WTC11 (cell line): Measurements from ENCODE around the gene CAVIN1.

Experiments
- AFF4 ChIP-seq: sonication (generic); formaldehyde crosslinking; IDR thresholded peaks from 2 replicates; pipeline ENCODE4 v1.8.1; 2023; ENCODE audit warnings: mild to moderate bottlenecking, missing genetic modification reagents, borderline replicate concordance
- ATF1 ChIP-seq: sonication (generic); formaldehyde crosslinking; IDR thresholded peaks from 2 replicates; pipeline ENCODE4 v1.8.1; 2023; ENCODE audit warnings: mild to moderate bottlenecking, moderate library complexity, missing genetic modification reagents
- CTCF ChIP-seq: fragments of 200-600 bp; IDR thresholded peaks from 2 replicates; pipeline ENCODE4 v1.8.0; 2022; ENCODE audit warnings: antibody characterized with exemption
- ELF4 ChIP-seq: sonication (generic); formaldehyde crosslinking; IDR thresholded peaks from 2 replicates; pipeline ENCODE4 v1.8.1; 2022; ENCODE audit warnings: low read depth, mild to moderate bottlenecking, moderate library complexity, missing genetic modification reagents
- ESRRA ChIP-seq: sonication (generic); formaldehyde crosslinking; IDR thresholded peaks from 2 replicates; pipeline ENCODE4 v1.8.1; 2022; ENCODE audit warnings: mild to moderate bottlenecking, missing genetic modification reagents, borderline replicate concordance
- FOXJ3 ChIP-seq: sonication (generic); formaldehyde crosslinking; IDR thresholded peaks from 2 replicates; pipeline ENCODE4 v1.9.0; 2021; ENCODE audit warnings: missing genetic modification reagents, mild to moderate bottlenecking, borderline replicate concordance
- MAX ChIP-seq: sonication (generic); formaldehyde crosslinking; IDR thresholded peaks from 2 replicates; pipeline ENCODE4 v1.8.0; 2022; ENCODE audit warnings: mild to moderate bottlenecking, missing genetic modification reagents
- RELA ChIP-seq: sonication (generic); formaldehyde crosslinking; IDR thresholded peaks from 2 replicates; pipeline ENCODE4 v1.8.1; 2022; ENCODE audit warnings: missing genetic modification reagents, mild to moderate bottlenecking, borderline replicate concordance
- SMAD4 ChIP-seq: sonication (generic); formaldehyde crosslinking; IDR thresholded peaks from 2 replicates; pipeline ENCODE4 v1.8.0; 2022; ENCODE audit warnings: mild to moderate bottlenecking, missing genetic modification reagents
- TCF7 ChIP-seq: sonication (generic); formaldehyde crosslinking; IDR thresholded peaks from 2 replicates; pipeline ENCODE4 v1.8.0; 2022; ENCODE audit warnings: mild to moderate bottlenecking, low read depth, missing genetic modification reagents, moderate library complexity
- TEAD4 ChIP-seq: sonication (generic); formaldehyde crosslinking; IDR thresholded peaks from 2 replicates; pipeline ENCODE4 v1.8.0; 2022; ENCODE audit warnings: mild to moderate bottlenecking, missing genetic modification reagents
- USF1 ChIP-seq: sonication (generic); formaldehyde crosslinking; IDR thresholded peaks from 2 replicates; pipeline ENCODE4 v1.8.0; 2022; ENCODE audit warnings: mild to moderate bottlenecking, missing genetic modification reagents
- USF2 ChIP-seq: sonication (generic); formaldehyde crosslinking; IDR thresholded peaks from 2 replicates; pipeline ENCODE4 v1.8.1; 2023; ENCODE audit warnings: mild to moderate bottlenecking, missing genetic modification reagents, moderate library complexity
- TF ChIP-seq, protein P1 (sequence below): sonication (generic); formaldehyde crosslinking; IDR thresholded peaks from 2 replicates; pipeline ENCODE4 v1.8.1; 2023; ENCODE audit warnings: mild to moderate bottlenecking, missing genetic modification reagents

DNA sequence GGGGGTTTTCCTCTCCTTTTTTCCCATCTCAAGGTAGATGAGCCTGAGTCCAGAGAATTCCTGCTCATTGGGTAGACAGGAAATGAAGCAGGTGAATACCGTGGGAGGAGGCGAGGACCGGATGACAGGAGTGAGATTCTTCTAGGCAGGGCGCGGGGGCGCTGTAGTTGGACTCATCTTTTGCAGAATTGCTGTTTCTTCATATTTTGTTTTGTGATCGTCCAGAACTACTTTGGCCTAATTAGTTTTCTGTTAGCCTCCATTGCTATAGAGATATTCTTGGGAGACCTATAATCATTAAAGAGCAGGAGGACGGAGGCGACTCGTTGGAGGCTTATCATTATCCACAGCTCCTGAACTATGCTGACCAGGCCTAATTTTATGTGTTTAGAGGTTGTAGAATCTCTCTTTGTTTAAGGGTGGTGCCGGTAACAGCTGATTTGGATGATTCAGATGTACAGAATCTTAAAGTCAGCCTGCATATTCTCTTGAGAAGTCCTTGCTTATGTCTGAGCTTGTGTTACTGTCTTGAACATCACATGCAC is 36.3 kb upstream of the CAVIN1 start:
- no peak for TF ChIP-seq CTCF
- no peak for TF ChIP-seq RELA (CRISPR knock-in tag)
- no peak for TF ChIP-seq MAX (CRISPR knock-in tag)
- no peak for TF ChIP-seq TEAD4 (CRISPR knock-in tag)
- TF ChIP-seq ATF1 (CRISPR knock-in tag), result no peak
- TF ChIP-seq AFF4, result no peak
- no peak for TF ChIP-seq SMAD4 (CRISPR knock-in tag)
- TF ChIP-seq TCF7 (CRISPR knock-in tag), result no peak
- no peak for TF ChIP-seq ESRRA (CRISPR knock-in tag)
- no peak for TF ChIP-seq USF2 (CRISPR knock-in tag)
- no peak for TF ChIP-seq USF1
- TF ChIP-seq FOXJ3 (CRISPR knock-in tag), result no peak
- no peak for TF ChIP-seq ELF4 (CRISPR knock-in tag)
- TF ChIP-seq, protein P1, sequence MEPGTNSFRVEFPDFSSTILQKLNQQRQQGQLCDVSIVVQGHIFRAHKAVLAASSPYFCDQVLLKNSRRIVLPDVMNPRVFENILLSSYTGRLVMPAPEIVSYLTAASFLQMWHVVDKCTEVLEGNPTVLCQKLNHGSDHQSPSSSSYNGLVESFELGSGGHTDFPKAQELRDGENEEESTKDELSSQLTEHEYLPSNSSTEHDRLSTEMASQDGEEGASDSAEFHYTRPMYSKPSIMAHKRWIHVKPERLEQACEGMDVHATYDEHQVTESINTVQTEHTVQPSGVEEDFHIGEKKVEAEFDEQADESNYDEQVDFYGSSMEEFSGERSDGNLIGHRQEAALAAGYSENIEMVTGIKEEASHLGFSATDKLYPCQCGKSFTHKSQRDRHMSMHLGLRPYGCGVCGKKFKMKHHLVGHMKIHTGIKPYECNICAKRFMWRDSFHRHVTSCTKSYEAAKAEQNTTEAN (CRISPR knock-in tag), result no peak
